ENCODE results near the gene CADM2. TPM values are rescaled to one million over a fixed set of nuclear protein-coding genes. Genes with fewer than 3 reads are reported as not detected.
A peak's percentile ranks its signal among the peaks of the same experiment; 100 is the strongest.

Gene CADM2
- total RNA-seq, 1 donor from 2014 or later, result 4.4 TPM

DNA sequence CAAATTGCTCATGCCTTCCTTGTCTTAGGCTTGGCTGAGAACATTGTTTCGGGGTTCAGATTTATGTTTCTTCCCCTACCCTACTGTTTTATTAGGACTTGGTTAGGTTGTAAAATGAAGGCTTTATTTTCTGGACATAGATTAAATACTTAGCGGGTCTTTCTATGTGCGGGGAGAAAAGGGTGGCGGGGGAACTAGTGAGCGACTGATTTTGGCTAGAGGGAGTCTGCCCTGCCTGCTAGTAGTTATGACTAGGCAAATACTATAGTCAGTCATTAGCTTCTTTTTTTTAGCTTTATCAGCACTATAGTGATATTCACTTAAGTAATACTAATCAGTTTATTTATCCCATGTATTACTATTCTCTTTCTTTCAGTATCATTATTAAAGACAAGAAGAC lies 3.6 kb downstream of the CADM2 start:
- no peak for DNase-seq (ENCODE audit: low spot score, unreplicated experiment)
- no peak overlapping the region for H3K27ac Mint-ChIP-seq
- H3K36me3 Mint-ChIP-seq (ENCODE audit: insufficient read depth), result no peaks in the 10 kb centered on the region
- H3K4me1 Mint-ChIP-seq (ENCODE audit: low read depth), result peaks cover 19% of the 10 kb centered on the region
- TF ChIP-seq, protein P1, sequence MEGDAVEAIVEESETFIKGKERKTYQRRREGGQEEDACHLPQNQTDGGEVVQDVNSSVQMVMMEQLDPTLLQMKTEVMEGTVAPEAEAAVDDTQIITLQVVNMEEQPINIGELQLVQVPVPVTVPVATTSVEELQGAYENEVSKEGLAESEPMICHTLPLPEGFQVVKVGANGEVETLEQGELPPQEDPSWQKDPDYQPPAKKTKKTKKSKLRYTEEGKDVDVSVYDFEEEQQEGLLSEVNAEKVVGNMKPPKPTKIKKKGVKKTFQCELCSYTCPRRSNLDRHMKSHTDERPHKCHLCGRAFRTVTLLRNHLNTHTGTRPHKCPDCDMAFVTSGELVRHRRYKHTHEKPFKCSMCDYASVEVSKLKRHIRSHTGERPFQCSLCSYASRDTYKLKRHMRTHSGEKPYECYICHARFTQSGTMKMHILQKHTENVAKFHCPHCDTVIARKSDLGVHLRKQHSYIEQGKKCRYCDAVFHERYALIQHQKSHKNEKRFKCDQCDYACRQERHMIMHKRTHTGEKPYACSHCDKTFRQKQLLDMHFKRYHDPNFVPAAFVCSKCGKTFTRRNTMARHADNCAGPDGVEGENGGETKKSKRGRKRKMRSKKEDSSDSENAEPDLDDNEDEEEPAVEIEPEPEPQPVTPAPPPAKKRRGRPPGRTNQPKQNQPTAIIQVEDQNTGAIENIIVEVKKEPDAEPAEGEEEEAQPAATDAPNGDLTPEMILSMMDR (IDR thresholded peaks at IDR 0.05; ENCODE audit: unreplicated experiment), result no peak
- H3K27me3 Mint-ChIP-seq, result peaks cover 42% of the 10 kb centered on the region
- H3K4me3 Mint-ChIP-seq (ENCODE audit: low read depth), result no peak overlapping the region
- H3K9me3 Mint-ChIP-seq (ENCODE audit: low read depth), result no peaks in the 10 kb centered on the region

DNA sequence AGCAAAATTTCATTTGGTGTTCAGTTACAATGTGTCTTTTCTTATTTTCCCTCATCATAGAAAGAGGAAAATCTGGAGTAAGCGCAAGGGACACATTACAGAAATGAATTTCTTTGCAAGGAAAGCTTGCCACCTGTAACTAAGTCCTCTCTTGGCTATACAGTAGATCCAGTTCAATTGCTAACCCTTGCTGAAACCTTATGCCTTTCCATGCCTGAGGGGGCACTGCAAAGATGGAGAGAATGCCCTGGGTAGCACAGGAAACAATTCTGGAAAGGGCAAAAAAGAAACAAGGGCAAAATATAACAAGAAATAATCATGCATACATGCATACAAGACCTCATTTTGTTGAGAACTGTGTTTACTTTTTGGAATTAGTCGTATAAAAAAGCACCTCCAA lies 4.3 kb downstream of the CADM2 start:
- peaks cover 38% of the 10 kb centered on the region for H3K27me3 Mint-ChIP-seq
- no peak for DNase-seq (ENCODE audit: low spot score, unreplicated experiment)
- H3K4me3 Mint-ChIP-seq (ENCODE audit: low read depth), result no peak overlapping the region
- H3K36me3 Mint-ChIP-seq (ENCODE audit: insufficient read depth), result no peaks in the 10 kb centered on the region
- TF ChIP-seq, protein P1 (IDR thresholded peaks at IDR 0.05; ENCODE audit: unreplicated experiment), result peak; percentile 11
- peaks cover 19% of the 10 kb centered on the region for H3K4me1 Mint-ChIP-seq (ENCODE audit: low read depth)
- H3K9me3 Mint-ChIP-seq (ENCODE audit: low read depth), result no peaks in the 10 kb centered on the region
- no peak overlapping the region for H3K27ac Mint-ChIP-seq

DNA sequence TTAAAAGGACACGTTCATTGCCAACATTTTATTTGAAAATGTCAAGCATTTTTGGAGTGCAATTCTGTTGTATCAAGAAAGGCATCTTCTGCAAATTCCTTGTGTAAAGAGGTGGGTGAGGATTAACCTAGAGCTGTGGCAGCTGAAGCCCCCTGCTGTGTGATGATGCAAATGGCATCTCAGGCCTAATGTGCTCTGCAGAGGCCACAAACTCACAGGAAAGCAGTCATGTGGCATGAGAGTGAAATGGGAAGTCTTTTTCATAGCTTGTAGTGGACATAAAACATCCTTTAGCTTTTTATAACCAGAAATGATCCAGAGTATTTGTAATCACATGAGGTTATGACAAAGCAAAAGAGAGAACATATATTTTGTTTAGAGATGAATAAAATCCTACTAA lies 6.4 kb downstream of the CADM2 start:
- TF ChIP-seq, protein P1 (IDR thresholded peaks at IDR 0.05; ENCODE audit: unreplicated experiment), result peak; percentile 61
- Mint-ChIP-seq H3K27ac (no peak overlapping the region), H3K36me3 (ENCODE audit: insufficient read depth) (no peaks in the 10 kb centered on the region), H3K9me3 (ENCODE audit: low read depth) (no peaks in the 10 kb centered on the region), H3K4me3 (ENCODE audit: low read depth) (no peak overlapping the region), H3K4me1 (ENCODE audit: low read depth) (peaks cover 10% of the 10 kb centered on the region), H3K27me3 (peaks cover 31% of the 10 kb centered on the region)
- DNase-seq (ENCODE audit: low spot score, unreplicated experiment), result peak; percentile 25

DNA sequence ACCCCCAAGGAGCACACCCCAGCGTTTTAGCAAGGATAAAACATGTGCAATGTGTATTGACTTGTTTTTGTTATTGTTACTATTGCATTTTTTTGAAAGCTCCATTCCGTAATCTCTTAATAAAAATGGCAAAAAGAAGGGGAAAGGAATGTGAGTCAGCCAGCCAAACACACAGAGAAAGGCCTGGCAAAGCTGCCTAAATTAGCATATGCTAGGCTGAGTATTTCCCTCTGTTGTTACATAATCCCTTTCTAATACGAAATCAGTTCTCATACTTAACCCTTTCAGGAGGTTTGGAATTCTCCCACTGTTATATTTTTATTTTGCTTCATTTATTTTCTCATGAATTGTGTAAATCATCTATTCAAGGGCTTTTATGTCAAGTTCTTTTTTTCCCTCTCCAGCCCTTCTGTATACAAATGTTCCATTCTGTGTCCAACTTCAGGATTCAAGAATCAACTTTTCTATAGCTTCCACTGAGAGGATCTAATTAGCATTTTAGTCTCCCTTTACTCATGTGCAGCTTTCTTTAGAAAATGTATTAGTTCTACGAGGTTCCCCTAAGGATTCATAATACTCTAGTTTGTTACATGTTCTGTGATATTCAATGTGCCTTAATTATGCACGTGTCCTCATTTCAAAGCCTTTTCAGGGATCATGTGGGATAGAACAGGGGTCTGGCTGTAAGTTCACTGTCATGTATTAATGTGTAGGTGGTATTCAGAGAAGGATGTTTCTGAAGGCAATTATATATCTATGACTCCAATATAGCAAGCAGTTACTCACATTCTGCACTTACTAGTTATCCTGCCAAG lies 9.2 kb downstream of the CADM2 start:
- no peaks in the 10 kb centered on the region for H3K4me1 Mint-ChIP-seq (ENCODE audit: low read depth)
- no peak for DNase-seq (ENCODE audit: low spot score, unreplicated experiment)
- no peak overlapping the region for H3K27ac Mint-ChIP-seq
- no peak overlapping the region for H3K4me3 Mint-ChIP-seq (ENCODE audit: low read depth)
- TF ChIP-seq, protein P1 (IDR thresholded peaks at IDR 0.05; ENCODE audit: unreplicated experiment), result no peak
- H3K36me3 Mint-ChIP-seq (ENCODE audit: insufficient read depth), result no peaks in the 10 kb centered on the region
- peaks cover 2% of the 10 kb centered on the region for H3K27me3 Mint-ChIP-seq
- no peaks in the 10 kb centered on the region for H3K9me3 Mint-ChIP-seq (ENCODE audit: low read depth)

DNA sequence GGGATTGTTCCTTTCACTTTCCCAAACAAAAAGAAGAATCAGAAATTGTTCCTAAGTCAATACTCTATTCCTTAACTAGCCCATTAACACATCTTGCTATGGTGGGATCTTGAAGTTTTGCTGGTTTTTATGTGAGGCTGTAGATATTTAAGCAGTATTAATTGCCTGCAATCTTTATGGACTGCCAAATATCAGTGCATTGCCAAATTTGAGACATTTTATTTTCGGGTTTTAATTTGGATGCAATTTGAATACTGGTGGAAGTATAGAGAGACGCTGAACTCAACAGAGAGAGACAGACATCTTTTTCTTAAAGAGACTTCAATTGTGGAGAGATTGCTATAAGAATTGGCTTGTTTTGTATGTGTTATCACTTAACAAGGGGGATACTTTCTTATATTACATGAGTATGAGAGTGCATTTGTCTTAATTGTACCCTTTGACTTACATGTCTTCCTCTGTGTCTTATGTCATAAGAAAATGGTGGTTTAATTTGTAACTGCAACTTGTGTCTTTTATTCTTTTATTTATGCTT lies 10.0 kb downstream of the CADM2 start:
- Mint-ChIP-seq H3K27ac (no peak overlapping the region), H3K4me1 (ENCODE audit: low read depth) (no peaks in the 10 kb centered on the region), H3K4me3 (ENCODE audit: low read depth) (no peak overlapping the region), H3K36me3 (ENCODE audit: insufficient read depth) (no peaks in the 10 kb centered on the region), H3K9me3 (ENCODE audit: low read depth) (no peaks in the 10 kb centered on the region), H3K27me3 (no peaks in the 10 kb centered on the region)
- no peak for DNase-seq (ENCODE audit: low spot score, unreplicated experiment)
- TF ChIP-seq, protein P1 (IDR thresholded peaks at IDR 0.05; ENCODE audit: unreplicated experiment), result no peak
